ENCODE measurements around the gene NDUFA3. TPM values are rescaled to one million over a fixed set of nuclear protein-coding genes. Genes with fewer than 3 reads are reported as not detected.
"Not testable (repeated sequence)": the region's sequence is repeated elsewhere in the genome, so short reads cannot be mapped to it uniquely, and the experiment has no call there.

The NDUFA3 gene
- total and polyA plus RNA-seq, 2 of the 13 experiments (the other 11 are each of a cell fraction or from before 2014, with no cell fraction given), result 31.6 to 75.4 TPM

GRCh38 chr19:54095859-54096616 is 6.6 kb upstream of the NDUFA3 start (continued):
- 0 out of 2 replicates have a peak, but pooled peaks have one; percentile 54 for TF ChIP-seq CHCHD3 (CRISPR knock-in tag; IDR thresholded peaks at IDR 0.05)
- TF ChIP-seq ZNF773 (CRISPR knock-in tag; IDR thresholded peaks at IDR 0.05; ENCODE audit: borderline replicate concordance), result peak; percentile 84; the same call in 1 of the 2 replicates
- peak; percentile 67; the same call in 1 of the 2 replicates for TF ChIP-seq IRF9 (CRISPR knock-in tag; IDR thresholded peaks at IDR 0.05; ENCODE audit: borderline replicate concordance)
- TF ChIP-seq ZNF724P (CRISPR knock-in tag; IDR thresholded peaks at IDR 0.05; ENCODE audit: borderline replicate concordance), result peak; percentile 71; the same call in 1 of the 2 replicates
- TF ChIP-seq ZNF256 (CRISPR knock-in tag; conservative IDR thresholded peaks at IDR 0.05), result 0 out of 2 replicates have a peak, but pooled peaks have one; percentile 45
- peak; percentile 78 for TF ChIP-seq ZNF232 (CRISPR knock-in tag; IDR thresholded peaks at IDR 0.05; ENCODE audit: borderline replicate concordance)
- 0 out of 2 replicates have a peak, but pooled peaks have one; percentile 46 for TF ChIP-seq DZIP1 (CRISPR knock-in tag; IDR thresholded peaks at IDR 0.05)
- peak; percentile 84 for TF ChIP-seq CSRNP1 (CRISPR knock-in tag; IDR thresholded peaks at IDR 0.05)
- peak; percentile 26; the same call in 1 of the 2 replicates for TF ChIP-seq ZNF768 (CRISPR knock-in tag; IDR thresholded peaks at IDR 0.05)
- TF ChIP-seq LBX2 (CRISPR knock-in tag; IDR thresholded peaks at IDR 0.05; ENCODE audit: borderline replicate concordance), result peak; percentile 62; the same call in 1 of the 2 replicates
- TF ChIP-seq ZBTB38 (CRISPR knock-in tag; IDR thresholded peaks at IDR 0.05), result peak; percentile 60; the same call in 1 of the 2 replicates
- peak; percentile 85; the same call in 1 of the 2 replicates for TF ChIP-seq ZFYVE20 (CRISPR knock-in tag; IDR thresholded peaks at IDR 0.05; ENCODE audit: borderline replicate concordance, low read depth)
- TF ChIP-seq ETV5 (CRISPR knock-in tag; IDR thresholded peaks at IDR 0.05; ENCODE audit: borderline replicate concordance), result 0 out of 2 replicates have a peak, but pooled peaks have one; percentile 16
- not testable (repeated sequence) for TF ChIP-seq TCF12 (IDR thresholded peaks at IDR 0.05)
- TF ChIP-seq TCF12 (CRISPR knock-in tag; IDR thresholded peaks at IDR 0.05), result peak; percentile 54; the same call in 1 of the 2 replicates
